GM10847 (cell line): ENCODE results near the gene FAM89A.

ENCODE experiments used
- POLR2A ChIP-seq: IDR thresholded peaks from 2 replicates; pipeline ENCODE4 v1.6.1; 2011; ENCODE audit not compliant: insufficient read length; ENCODE audit errors: extremely low read depth

FAM89A gene

GRCh38 chr1:231040019-231040799, at the start of gene FAM89A:
Gene FAM89A, minus strand, starts transcription at chr1:231040254. Its CDS starts 43 bp downstream, at chr1:231040211.
- no peak for TF ChIP-seq POLR2A

- no peak for TF ChIP-seq POLR2A
Observed at GRCh38 chr1:231084353-231084752, 44.3 kb upstream of the FAM89A start.

GRCh38 chr1:231079163-231079562, 39.1 kb upstream of the FAM89A start:
- no peak for TF ChIP-seq POLR2A

GRCh38 chr1:231078250-231078649, 38.2 kb upstream of the FAM89A start:
- no peak for TF ChIP-seq POLR2A

GRCh38 chr1:231076802-231077201, 36.7 kb upstream of the FAM89A start:
- no peak for TF ChIP-seq POLR2A

GRCh38 chr1:231075497-231075896, 35.4 kb upstream of the FAM89A start:
- no peak for TF ChIP-seq POLR2A

- no peak for TF ChIP-seq POLR2A
Observed at GRCh38 chr1:231075020-231075419, 35.0 kb upstream of the FAM89A start.

- TF ChIP-seq POLR2A, result no peak
Observed at GRCh38 chr1:231074046-231074445, 34.0 kb upstream of the FAM89A start.

- TF ChIP-seq POLR2A, result no peak
Observed at GRCh38 chr1:231073331-231073730, 33.3 kb upstream of the FAM89A start.

- no peak for TF ChIP-seq POLR2A
Observed at GRCh38 chr1:231072502-231073094, 32.5 kb upstream of the FAM89A start.

- TF ChIP-seq POLR2A, result no peak
Observed at GRCh38 chr1:231072041-231072440, 32.0 kb upstream of the FAM89A start.

GRCh38 chr1:231070758-231071444, 30.8 kb upstream of the FAM89A start:
- no peak for TF ChIP-seq POLR2A

- no peak for TF ChIP-seq POLR2A
Observed at GRCh38 chr1:231069333-231069732, 29.3 kb upstream of the FAM89A start.

- TF ChIP-seq POLR2A, result no peak
Observed at GRCh38 chr1:231068762-231069161, 28.7 kb upstream of the FAM89A start.

GRCh38 chr1:231065510-231066241, 25.6 kb upstream of the FAM89A start:
- TF ChIP-seq POLR2A, result no peak
